PC-9 (cell line): ENCODE data around the gene DOK3. TPM values are rescaled to one million over a fixed set of nuclear protein-coding genes. Genes with fewer than 3 reads are reported as not detected.
A peak's percentile ranks its signal among the peaks of the same experiment; 100 is the strongest.

ENCODE experiments used
- BruUV-seq: library from RNA; stranded (reverse); fragments of 400-500 nt; replicated peaks from 2 replicates; lab custom pipeline; 2021; lab: Mats Ljungman, UMichigan
- CTCF ChIA-PET: fragments of 300-600 bp; sonication (Branson Sonifier 250); formaldehyde crosslinking; loops from one replicate; lab custom pipeline; 2022; ENCODE audit warnings: antibody characterized with exemption; lab: Charles Lee
- POLR2A ChIA-PET: fragments of 300-600 bp; sonication (Branson Sonifier 250); formaldehyde crosslinking; loops from one replicate; lab custom pipeline; 2022; ENCODE audit warnings: antibody characterized with exemption; ENCODE audit not compliant: unreplicated experiment; lab: Charles Lee
- DNase-seq, 2 experiments: peaks; one replicate each; pipeline versions ENCODE4 v3.0.0 to v3.0.0-alpha.2; 2015 to 2022; ENCODE audit warnings: mixed read lengths in 1 of 2
- H2AFZ ChIP-seq: fragments of 200-600 bp; sonication (generic); 2 replicates; pipeline ENCODE4 v1.8.1; 2017; ENCODE audit warnings: antibody characterized with exemption
- H3F3A ChIP-seq: fragments of 200-600 bp; sonication (generic); 2 replicates; pipeline ENCODE4 v1.8.1; 2017; ENCODE audit warnings: antibody characterized with exemption, mild to moderate bottlenecking, low read depth; ENCODE audit not compliant: insufficient read depth
- H3K27ac ChIP-seq: fragments of 200-600 bp; sonication (generic); 2 replicates; pipeline ENCODE4 v1.6.1; 2016; ENCODE audit warnings: mixed run types
- H3K27me3 ChIP-seq: fragments of 200-600 bp; sonication (generic); 2 replicates; pipeline ENCODE4 v1.6.1; 2016; ENCODE audit warnings: low read depth, mixed run types; ENCODE audit not compliant: insufficient read depth
- H3K36me3 ChIP-seq: fragments of 200-600 bp; sonication (generic); 2 replicates; pipeline ENCODE4 v1.6.1; 2016; ENCODE audit warnings: low read depth, mixed run types
- H3K4me1 ChIP-seq: fragments of 200-600 bp; sonication (generic); replicated peaks from 2 replicates; pipeline ENCODE4 v1.6.1; 2016; ENCODE audit warnings: mixed run types; ENCODE audit not compliant: insufficient read depth
- H3K4me2 ChIP-seq: fragments of 200-600 bp; sonication (generic); 2 replicates; pipeline ENCODE4 v1.6.1; 2017; ENCODE audit warnings: mixed run types
- H3K4me3 ChIP-seq: fragments of 200-600 bp; sonication (generic); 2 replicates; pipeline ENCODE4 v1.6.1; 2016; ENCODE audit warnings: mixed run types
- H3K79me2 ChIP-seq: fragments of 200-600 bp; sonication (generic); 2 replicates; pipeline ENCODE4 v1.6.1; 2017; ENCODE audit warnings: low read depth, mixed run types
- H3K9me2 ChIP-seq: fragments of 200-600 bp; sonication (generic); 2 replicates; pipeline ENCODE4 v1.8.1; 2017; ENCODE audit warnings: mild to moderate bottlenecking; ENCODE audit not compliant: insufficient read depth
- H3K9me3 ChIP-seq: fragments of 200-600 bp; sonication (generic); 2 replicates; pipeline ENCODE4 v1.8.1; 2016; ENCODE audit warnings: low read depth; ENCODE audit not compliant: insufficient read depth
- H4K20me1 ChIP-seq: fragments of 200-600 bp; sonication (generic); 2 replicates; pipeline ENCODE4 v1.8.1; 2017; ENCODE audit not compliant: insufficient read depth
- EZH2 ChIP-seq: fragments of 200-600 bp; sonication (generic); IDR thresholded peaks from 2 replicates; pipeline ENCODE4 v1.8.0; 2017; ENCODE audit warnings: antibody characterized with exemption, low read depth
- intact Hi-C: fragments of 100-400 bp; cut with micrococcal nuclease; formaldehyde crosslinking; loops from one replicate; pipeline ENCODE4 v1.10.0; 2022; ENCODE audit not compliant: unreplicated experiment
- total RNA-seq: library from RNA; stranded (reverse); gene quantifications from 2 replicates; pipeline ENCODE4 v1.2.3, GENCODE V29; 2021
- TF ChIP-seq, protein P1 (sequence below): fragments of 200-600 bp; sonication (generic); conservative IDR thresholded peaks from 2 replicates; pipeline ENCODE4 v1.6.1; 2017; ENCODE audit warnings: mixed run types, antibody characterized with exemption, mild to moderate bottlenecking, moderate library complexity

DOK3 gene
- total RNA-seq, 1 experiment from 2014 or later = 12.2 TPM

DNA sequence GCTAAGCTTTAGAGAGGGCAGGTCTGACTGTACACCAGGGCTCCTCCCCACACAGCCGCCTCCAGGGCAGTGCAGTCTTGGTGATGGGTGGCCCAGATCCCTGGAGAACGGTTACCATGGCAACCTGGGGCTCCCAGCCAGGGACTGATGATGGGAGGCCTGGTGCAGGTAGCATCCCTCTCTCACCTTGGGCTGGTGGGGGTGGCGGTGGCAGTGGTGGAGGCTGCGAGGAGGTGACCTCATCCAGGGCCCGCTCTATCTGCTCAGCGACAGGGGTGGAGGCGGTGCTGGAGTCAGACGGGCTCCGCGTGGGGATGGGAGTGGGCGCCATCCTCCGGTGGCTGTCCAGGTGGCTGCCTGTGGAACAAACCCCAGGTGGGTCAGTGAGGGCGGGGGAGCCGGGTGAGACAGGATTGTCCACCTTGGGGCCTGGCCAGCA is 50.7 kb downstream of the DOK3 start:
- no peaks in the 10 kb centered on the region for H3K79me2 ChIP-seq
- TF ChIP-seq, protein P1, sequence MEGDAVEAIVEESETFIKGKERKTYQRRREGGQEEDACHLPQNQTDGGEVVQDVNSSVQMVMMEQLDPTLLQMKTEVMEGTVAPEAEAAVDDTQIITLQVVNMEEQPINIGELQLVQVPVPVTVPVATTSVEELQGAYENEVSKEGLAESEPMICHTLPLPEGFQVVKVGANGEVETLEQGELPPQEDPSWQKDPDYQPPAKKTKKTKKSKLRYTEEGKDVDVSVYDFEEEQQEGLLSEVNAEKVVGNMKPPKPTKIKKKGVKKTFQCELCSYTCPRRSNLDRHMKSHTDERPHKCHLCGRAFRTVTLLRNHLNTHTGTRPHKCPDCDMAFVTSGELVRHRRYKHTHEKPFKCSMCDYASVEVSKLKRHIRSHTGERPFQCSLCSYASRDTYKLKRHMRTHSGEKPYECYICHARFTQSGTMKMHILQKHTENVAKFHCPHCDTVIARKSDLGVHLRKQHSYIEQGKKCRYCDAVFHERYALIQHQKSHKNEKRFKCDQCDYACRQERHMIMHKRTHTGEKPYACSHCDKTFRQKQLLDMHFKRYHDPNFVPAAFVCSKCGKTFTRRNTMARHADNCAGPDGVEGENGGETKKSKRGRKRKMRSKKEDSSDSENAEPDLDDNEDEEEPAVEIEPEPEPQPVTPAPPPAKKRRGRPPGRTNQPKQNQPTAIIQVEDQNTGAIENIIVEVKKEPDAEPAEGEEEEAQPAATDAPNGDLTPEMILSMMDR = no peak
- TF ChIP-seq EZH2 = no peak
- H3K4me2 ChIP-seq = no peak overlapping the region
- H3K27me3 ChIP-seq = no peaks in the 10 kb centered on the region
- H3F3A ChIP-seq = peaks cover 19% of the 10 kb centered on the region; the same call in 1 of the 2 replicates
- no peaks in the 10 kb centered on the region for H3K9me2 ChIP-seq
- no peak overlapping the region for H3K27ac ChIP-seq
- no TSS peak for BruUV-seq
- CTCF ChIA-PET = no interaction called here
- H3K36me3 ChIP-seq = no peaks in the 10 kb centered on the region
- H3K4me3 ChIP-seq = no peak overlapping the region
- peaks cover 21% of the 10 kb centered on the region for H4K20me1 ChIP-seq
- H2AFZ ChIP-seq = no peak overlapping the region
- POLR2A ChIA-PET = interaction anchor here (0.8 kb wide), 1 partner anchor 36 kb away, joined by 3 read pairs; no protein-coding TSS in a partner anchor
- H3K9me3 ChIP-seq = no peaks in the 10 kb centered on the region
- peak in 1 of 2 experiments; percentile 52 for DNase-seq
- 0 out of 2 replicates have a peak, but pooled peaks cover 4% of the 10 kb centered on the region for H3K4me1 ChIP-seq
- intact Hi-C loops = no loop called here

DNA sequence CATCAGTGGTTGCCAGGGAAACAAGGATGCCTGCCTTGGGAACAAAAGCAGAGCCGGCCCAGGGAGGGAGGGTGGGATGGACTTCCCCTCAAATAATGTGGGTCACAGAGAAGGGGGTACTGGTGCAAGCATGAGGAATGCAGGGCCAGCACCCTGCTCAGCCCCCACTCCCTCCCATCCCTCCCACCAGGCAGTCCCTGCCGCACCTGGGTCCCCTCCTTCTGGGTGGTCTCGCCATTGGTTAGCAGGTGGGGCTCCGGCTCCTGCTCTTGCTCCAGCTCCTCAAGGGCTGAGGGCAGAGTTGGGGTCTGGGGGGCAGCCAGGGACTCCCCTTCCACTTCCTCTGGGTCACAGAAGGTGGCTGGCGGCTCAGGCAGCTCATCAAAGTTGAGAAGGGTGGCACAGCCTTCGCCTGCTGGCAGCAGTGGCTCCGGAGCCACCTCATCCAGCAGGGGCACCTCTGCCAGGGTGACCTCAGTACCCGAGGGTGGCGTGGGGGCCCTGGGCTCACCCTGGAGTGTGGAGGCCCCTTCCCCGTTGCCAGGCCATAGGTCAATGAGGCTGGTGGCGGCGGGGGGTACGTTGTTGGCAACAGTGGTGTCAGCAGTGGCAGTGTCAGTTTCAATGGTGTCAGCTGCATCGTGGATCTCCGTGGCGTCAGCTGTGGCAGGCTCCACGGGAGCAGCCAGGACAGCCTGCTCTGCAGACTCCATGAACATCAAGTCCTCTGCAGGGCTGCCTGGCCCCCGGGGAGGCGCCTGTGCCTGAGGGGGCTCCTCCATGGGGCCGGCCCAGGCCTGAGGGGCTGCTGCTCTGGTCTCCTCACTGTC is 51.6 kb downstream of the DOK3 start:
- no peak for TF ChIP-seq EZH2
- TF ChIP-seq, protein P1 = no peak; the same call in 1 of the 2 replicates
- intact Hi-C loops = loop anchor here (2.0 kb wide), 1 partner anchor 13 kb away; no protein-coding TSS in a partner anchor
- Histone ChIP-seq H3F3A (peaks cover 14% of the 10 kb centered on the region; the same call in 1 of the 2 replicates), H3K27ac (no peak overlapping the region), H3K79me2 (no peaks in the 10 kb centered on the region), H3K4me1 (0 out of 2 replicates have a peak, but pooled peaks cover 5% of the 10 kb centered on the region), H3K27me3 (no peaks in the 10 kb centered on the region), H4K20me1 (peaks cover 23% of the 10 kb centered on the region), H3K9me2 (no peaks in the 10 kb centered on the region), H2AFZ (no peak overlapping the region), H3K4me2 (no peak overlapping the region), H3K9me3 (no peaks in the 10 kb centered on the region), H3K36me3 (no peaks in the 10 kb centered on the region), H3K4me3 (no peak overlapping the region)
- CTCF ChIA-PET = interaction anchor here (0.6 to 1.5 kb wide), 9 partner anchors 10 to 764 kb away, joined by 3 to 12 read pairs (median 3); partner anchors contain the start of gene PDLIM7
- POLR2A ChIA-PET = interaction anchor here (0.6 kb wide), 2 partner anchors 100 to 127 kb away, joined by 6 read pairs; no protein-coding TSS in a partner anchor
- BruUV-seq = TSS peak; percentile 23
- no peak for DNase-seq
